ENCODE measurements around the gene NLRP11. TPM values are rescaled to one million over a fixed set of nuclear protein-coding genes. Genes with fewer than 3 reads are reported as not detected.

NLRP11 gene
- total RNA-seq, 1 experiment from 2014 or later, result not detected

DNA sequence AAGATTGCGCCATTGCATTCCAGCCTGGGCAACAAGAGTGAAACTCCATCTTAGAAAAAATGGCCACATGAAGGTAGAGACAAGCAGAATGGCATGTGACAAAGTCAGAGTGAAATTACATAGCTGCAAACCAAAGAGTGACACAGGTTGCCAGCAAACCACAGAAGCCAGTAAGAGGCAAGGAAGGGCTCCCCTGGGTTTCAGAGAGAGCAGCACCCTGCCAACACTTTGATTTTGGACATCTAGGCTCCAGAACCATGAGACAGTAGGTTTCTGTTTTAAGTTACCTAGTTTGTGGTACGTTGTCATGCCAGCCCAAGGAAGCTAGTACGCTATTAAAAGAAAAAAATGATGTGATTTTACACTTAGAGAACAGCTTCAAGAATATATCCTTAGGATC, 6.5 kb upstream of the NLRP11 start:
- H3K27ac Mint-ChIP-seq, result no peak overlapping the region
- POLR2A ChIA-PET, result no interaction called here
- no peak overlapping the region for H3K4me3 Mint-ChIP-seq
- ATAC-seq, result no peak
- TF ChIP-seq KAT7 (CRISPR knock-in tag; IDR thresholded peaks at IDR 0.05; ENCODE audit: borderline replicate concordance) (no peak), NFYB (CRISPR knock-in tag; conservative IDR thresholded peaks at IDR 0.05; ENCODE audit: low read depth) (no peak), TCF7 (CRISPR knock-in tag; IDR thresholded peaks at IDR 0.05; ENCODE audit: low read depth) (no peak), IRF1 (CRISPR knock-in tag; IDR thresholded peaks at IDR 0.05) (no peak), ZNF416 (CRISPR knock-in tag; IDR thresholded peaks at IDR 0.05) (no peak)
- TF ChIP-seq, protein P1, sequence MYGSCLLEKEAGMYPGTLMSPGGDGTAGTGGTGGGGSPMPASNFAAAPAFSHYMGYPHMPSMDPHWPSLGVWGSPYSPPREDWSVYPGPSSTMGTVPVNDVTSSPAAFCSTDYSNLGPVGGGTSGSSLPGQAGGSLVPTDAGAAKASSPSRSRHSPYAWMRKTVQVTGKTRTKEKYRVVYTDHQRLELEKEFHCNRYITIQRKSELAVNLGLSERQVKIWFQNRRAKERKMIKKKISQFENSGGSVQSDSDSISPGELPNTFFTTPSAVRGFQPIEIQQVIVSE (CRISPR knock-in tag; IDR thresholded peaks at IDR 0.05; ENCODE audit: borderline replicate concordance), result no peak
- H3K9me3 Mint-ChIP-seq, result peaks cover 68% of the 10 kb centered on the region
- no peaks in the 10 kb centered on the region for H3K4me1 Mint-ChIP-seq
- CTCF ChIA-PET, result no interaction called here
- no peak for DNase-seq (ENCODE audit: low spot score)
- peaks cover 51% of the 10 kb centered on the region for H3K36me3 Mint-ChIP-seq
- H3K27me3 Mint-ChIP-seq (ENCODE audit: low read depth), result peaks cover 10% of the 10 kb centered on the region

DNA sequence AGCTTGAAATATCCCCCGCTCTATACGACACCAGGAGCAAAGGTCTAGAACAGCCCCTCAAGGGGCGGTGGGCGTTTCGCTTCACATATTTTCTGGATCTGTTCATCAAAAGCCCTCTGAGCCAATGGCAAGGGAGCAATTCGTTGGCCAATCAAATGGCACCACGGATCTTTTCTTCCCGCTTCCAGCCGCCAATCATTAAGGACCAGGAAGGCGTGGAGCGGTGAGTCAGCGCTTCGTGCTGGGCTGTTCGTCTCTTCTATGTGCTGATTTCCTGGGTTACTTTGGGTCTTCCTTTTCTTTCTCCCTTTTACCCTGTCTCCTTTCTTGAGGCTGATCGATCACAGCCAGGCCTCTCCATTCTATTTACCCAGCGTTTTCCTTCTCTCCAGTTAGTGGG, 4.5 kb upstream of the NLRP11 start, which contains the start of gene NLRP4:
TSS of gene NLRP4 (plus strand) at position 201 of the 400 bp plus-strand sequence. CDS start 15,541 bp downstream, outside the sequence.
- Mint-ChIP-seq H3K27ac (no peak within 1 kb of the TSS), H3K36me3 (peaks cover 53% of the 10 kb centered on the region), H3K27me3 (ENCODE audit: low read depth) (peaks cover 11% of the 10 kb centered on the region), H3K9me3 (peaks cover 68% of the 10 kb centered on the region), H3K4me3 (no peak within 1 kb of the TSS), H3K4me1 (no peaks in the 10 kb centered on the region)
- ATAC-seq (no peak), DNase-seq (ENCODE audit: low spot score) (no peak)
- ChIA-PET POLR2A (no interaction called here), CTCF (no interaction called here)
- no peak for TF ChIP-seq MAX (CRISPR knock-in tag; IDR thresholded peaks at IDR 0.05)
- TF ChIP-seq ATF6 (CRISPR knock-in tag; IDR thresholded peaks at IDR 0.05), result no peak
- no peak for TF ChIP-seq ZSCAN18 (CRISPR knock-in tag; IDR thresholded peaks at IDR 0.05)
- no peak for TF ChIP-seq SMAD4 (CRISPR knock-in tag; IDR thresholded peaks at IDR 0.05)
- no peak for TF ChIP-seq KAT7 (CRISPR knock-in tag; IDR thresholded peaks at IDR 0.05; ENCODE audit: borderline replicate concordance)
- no peak for TF ChIP-seq EMX1 (CRISPR knock-in tag; IDR thresholded peaks at IDR 0.05)
- TF ChIP-seq, protein P2, sequence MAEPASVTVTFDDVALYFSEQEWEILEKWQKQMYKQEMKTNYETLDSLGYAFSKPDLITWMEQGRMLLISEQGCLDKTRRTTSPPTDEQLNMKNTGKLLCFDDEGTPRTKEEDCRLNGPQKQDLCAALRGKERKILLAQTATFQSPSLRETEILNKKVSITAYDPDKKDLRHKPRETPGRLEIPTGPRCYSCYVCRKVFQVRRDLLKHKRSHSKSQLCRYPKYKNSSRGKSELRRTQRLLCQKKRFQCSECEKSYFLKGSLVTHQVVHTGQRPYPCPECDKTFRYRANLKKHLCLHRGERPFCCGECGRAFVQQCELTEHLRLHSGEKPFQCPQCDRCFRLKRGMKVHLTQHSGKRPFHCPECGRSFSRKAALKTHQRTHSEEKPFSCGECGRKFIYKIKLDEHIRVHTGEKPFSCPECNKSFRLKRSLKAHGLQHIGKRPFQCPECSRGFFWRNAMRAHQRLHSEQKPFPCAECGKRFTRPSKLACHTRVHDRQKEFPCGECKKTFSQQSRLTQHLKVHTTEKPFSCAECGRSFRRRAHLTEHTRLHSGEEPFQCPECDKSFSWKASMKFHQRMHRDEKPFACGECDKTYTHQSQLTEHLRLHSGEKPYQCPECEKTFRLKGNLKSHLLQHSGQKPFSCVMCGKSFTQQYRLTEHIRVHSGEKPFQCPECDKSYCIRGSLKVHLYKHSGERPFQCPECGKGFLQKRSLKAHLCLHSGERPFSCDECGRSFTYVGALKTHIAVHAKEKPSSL (CRISPR knock-in tag; conservative IDR thresholded peaks at IDR 0.05), result no peak
- no peak for TF ChIP-seq ETV6 (CRISPR knock-in tag; IDR thresholded peaks at IDR 0.05)
- no peak for TF ChIP-seq RORB (CRISPR knock-in tag; IDR thresholded peaks at IDR 0.05)
- no peak for TF ChIP-seq ZNF423 (CRISPR knock-in tag; IDR thresholded peaks at IDR 0.05)
- TF ChIP-seq AR (CRISPR knock-in tag; IDR thresholded peaks at IDR 0.05), result no peak
- no peak for TF ChIP-seq MLX (CRISPR knock-in tag; IDR thresholded peaks at IDR 0.05)
- no peak for TF ChIP-seq CREB1 (CRISPR knock-in tag; IDR thresholded peaks at IDR 0.05)
- no peak for TF ChIP-seq FOXP1 (CRISPR knock-in tag; IDR thresholded peaks at IDR 0.05; ENCODE audit: borderline replicate concordance)
- TF ChIP-seq, protein P3, sequence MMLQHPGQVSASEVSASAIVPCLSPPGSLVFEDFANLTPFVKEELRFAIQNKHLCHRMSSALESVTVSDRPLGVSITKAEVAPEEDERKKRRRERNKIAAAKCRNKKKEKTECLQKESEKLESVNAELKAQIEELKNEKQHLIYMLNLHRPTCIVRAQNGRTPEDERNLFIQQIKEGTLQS (CRISPR knock-in tag; conservative IDR thresholded peaks at IDR 0.05), result no peak
- TF ChIP-seq ZNF138 (CRISPR knock-in tag; conservative IDR thresholded peaks at IDR 0.05), result no peak
- no peak for TF ChIP-seq CBFB (CRISPR knock-in tag; IDR thresholded peaks at IDR 0.05; ENCODE audit: low read depth)
- TF ChIP-seq, protein P4, sequence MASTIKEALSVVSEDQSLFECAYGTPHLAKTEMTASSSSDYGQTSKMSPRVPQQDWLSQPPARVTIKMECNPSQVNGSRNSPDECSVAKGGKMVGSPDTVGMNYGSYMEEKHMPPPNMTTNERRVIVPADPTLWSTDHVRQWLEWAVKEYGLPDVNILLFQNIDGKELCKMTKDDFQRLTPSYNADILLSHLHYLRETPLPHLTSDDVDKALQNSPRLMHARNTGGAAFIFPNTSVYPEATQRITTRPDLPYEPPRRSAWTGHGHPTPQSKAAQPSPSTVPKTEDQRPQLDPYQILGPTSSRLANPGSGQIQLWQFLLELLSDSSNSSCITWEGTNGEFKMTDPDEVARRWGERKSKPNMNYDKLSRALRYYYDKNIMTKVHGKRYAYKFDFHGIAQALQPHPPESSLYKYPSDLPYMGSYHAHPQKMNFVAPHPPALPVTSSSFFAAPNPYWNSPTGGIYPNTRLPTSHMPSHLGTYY (CRISPR knock-in tag; IDR thresholded peaks at IDR 0.05), result no peak
- TF ChIP-seq SOX15 (CRISPR knock-in tag; IDR thresholded peaks at IDR 0.05), result no peak

All from WTC11 (cell line).